PFSK-1 (cell line): Measurements from ENCODE around the gene AKT1.

Experiments used
- FOXP2 ChIP-seq: optimal IDR thresholded peaks from 2 replicates; pipeline ENCODE3; 2011; ENCODE audit warnings: borderline replicate concordance, control low read depth, inconsistent platforms; ENCODE audit not compliant: insufficient read depth; ENCODE audit errors: extremely low read length, extremely low read depth
- REST ChIP-seq, 2 experiments: IDR thresholded peaks; 2 replicates each; pipeline versions ENCODE4 v1.6.1 to v1.8.0; 2011 to 2012; ENCODE audit warnings: low read depth in 2 of 2, low read length in 2 of 2, control low read depth in 1 of 2, inconsistent platforms in 1 of 2, mild to moderate bottlenecking in 1 of 2, moderate library complexity in 1 of 2; ENCODE audit not compliant: insufficient read depth in 1 of 2

GRCh38 chr14:104845033-104845666, 49.6 kb upstream of the AKT1 start:
- TF ChIP-seq REST (IDR thresholded peaks at IDR 0.05; ENCODE audit: insufficient read depth in 1 of 2, low read depth in 2 of 2, low read length in 2 of 2) (no peak), FOXP2 (no peak)
